ENCODE results near the gene TMEM163. TPM values are rescaled to one million over a fixed set of nuclear protein-coding genes. Genes with fewer than 3 reads are reported as not detected.

Gene TMEM163
- total RNA-seq, 1 donor from 2014 or later, result 6.0 TPM

GRCh38 chr2:134668821-134669220 lies 50.0 kb downstream of the TMEM163 start:
- Mint-ChIP-seq H3K27ac (no peak overlapping the region), H3K36me3 (ENCODE audit: low read depth) (no peaks in the 10 kb centered on the region), H3K27me3 (no peaks in the 10 kb centered on the region), H3K4me3 (no peak overlapping the region), H3K9me3 (no peaks in the 10 kb centered on the region), H3K4me1 (peaks cover 29% of the 10 kb centered on the region)
- ChIA-PET CTCF (no interaction called here), POLR2A (no interaction called here)
- no peak for ATAC-seq (ENCODE audit: low read depth)
- intact Hi-C loops (cut with micrococcal nuclease), result no loop called here
- DNase-seq, result no peak
- TF ChIP-seq CTCF (IDR thresholded peaks at IDR 0.05), result no peak

- H3K27ac Mint-ChIP-seq, result no peak overlapping the region
- no peak for TF ChIP-seq CTCF (IDR thresholded peaks at IDR 0.05)
- H3K27me3 Mint-ChIP-seq, result no peaks in the 10 kb centered on the region
- ATAC-seq (ENCODE audit: low read depth) (no peak), DNase-seq (no peak)
- H3K9me3 Mint-ChIP-seq, result no peaks in the 10 kb centered on the region
- H3K4me1 Mint-ChIP-seq, result peaks cover 29% of the 10 kb centered on the region
- H3K4me3 Mint-ChIP-seq, result no peak overlapping the region
- ChIA-PET POLR2A (no interaction called here), CTCF (no interaction called here)
- no peaks in the 10 kb centered on the region for H3K36me3 Mint-ChIP-seq (ENCODE audit: low read depth)
- intact Hi-C loops (cut with micrococcal nuclease), result no loop called here
Observed at GRCh38 chr2:134667541-134667940, 51.3 kb downstream of the TMEM163 start.

GRCh38 chr2:134667081-134667480 lies 51.7 kb downstream of the TMEM163 start:
- TF ChIP-seq CTCF (IDR thresholded peaks at IDR 0.05), result no peak
- no peak for ATAC-seq (ENCODE audit: low read depth)
- POLR2A ChIA-PET, result no interaction called here
- Mint-ChIP-seq H3K27me3 (no peaks in the 10 kb centered on the region), H3K9me3 (no peaks in the 10 kb centered on the region), H3K36me3 (ENCODE audit: low read depth) (no peaks in the 10 kb centered on the region), H3K4me3 (no peak overlapping the region), H3K27ac (no peak overlapping the region), H3K4me1 (peaks cover 29% of the 10 kb centered on the region)
- CTCF ChIA-PET, result no interaction called here
- no peak for DNase-seq
- intact Hi-C loops (cut with micrococcal nuclease), result no loop called here

GRCh38 chr2:134665727-134666506 lies 52.9 kb downstream of the TMEM163 start:
- DNase-seq (no peak), ATAC-seq (ENCODE audit: low read depth) (no peak)
- H3K27me3 Mint-ChIP-seq, result no peaks in the 10 kb centered on the region
- intact Hi-C loops (cut with micrococcal nuclease), result no loop called here
- no peaks in the 10 kb centered on the region for H3K36me3 Mint-ChIP-seq (ENCODE audit: low read depth)
- H3K9me3 Mint-ChIP-seq, result no peaks in the 10 kb centered on the region
- TF ChIP-seq CTCF (IDR thresholded peaks at IDR 0.05), result no peak
- H3K4me1 Mint-ChIP-seq, result peaks cover 23% of the 10 kb centered on the region
- ChIA-PET POLR2A (no interaction called here), CTCF (no interaction called here)
- H3K27ac Mint-ChIP-seq, result no peak overlapping the region
- H3K4me3 Mint-ChIP-seq, result no peak overlapping the region

- peaks cover 5% of the 10 kb centered on the region for H3K4me1 Mint-ChIP-seq
- no peaks in the 10 kb centered on the region for H3K27me3 Mint-ChIP-seq
- no peaks in the 10 kb centered on the region for H3K9me3 Mint-ChIP-seq
- intact Hi-C loops (cut with micrococcal nuclease), result no loop called here
- ChIA-PET POLR2A (no interaction called here), CTCF (no interaction called here)
- no peak for TF ChIP-seq CTCF (IDR thresholded peaks at IDR 0.05)
- no peak for DNase-seq
- no peaks in the 10 kb centered on the region for H3K36me3 Mint-ChIP-seq (ENCODE audit: low read depth)
- no peak overlapping the region for H3K4me3 Mint-ChIP-seq
- no peak for ATAC-seq (ENCODE audit: low read depth)
- H3K27ac Mint-ChIP-seq, result no peak overlapping the region
Observed at GRCh38 chr2:134663451-134664450, 55.0 kb downstream of the TMEM163 start.

Data from activated B cell treated with CpG ODN at 0.5 μM for 24 hours (primary cell).